Caco-2 (cell line): ENCODE measurements around the gene HNRNPM. TPM values are rescaled to one million over a fixed set of nuclear protein-coding genes. Genes with fewer than 3 reads are reported as not detected.
A peak's percentile ranks its signal among the peaks of the same experiment; 100 is the strongest.

ENCODE experiments used
- BruUV-seq: library from RNA; stranded (reverse); fragments of 400-500 nt; replicated peaks from 2 replicates; lab custom pipeline; 2021; lab: Mats Ljungman, UMichigan
- CTCF ChIA-PET: fragments of 300-600 bp; sonication (Branson Sonifier 250); formaldehyde crosslinking; loops from one replicate; lab custom pipeline; 2022; ENCODE audit warnings: antibody characterized with exemption; lab: Charles Lee
- POLR2A ChIA-PET: fragments of 300-600 bp; sonication (Branson Sonifier 250); formaldehyde crosslinking; loops from one replicate; lab custom pipeline; 2022; ENCODE audit warnings: antibody characterized with exemption; lab: Charles Lee
- DNase-seq, 2 experiments: peaks; one replicate each; pipeline versions ENCODE4 v3.0.0 to v3.0.0-alpha.2; 2020 to 2022
- H3K27me3 ChIP-seq: replicated peaks from 2 replicates; pipeline ENCODE4 v1.6.0; 2011; ENCODE audit warnings: low read length; ENCODE audit not compliant: control insufficient read depth, insufficient read depth
- H3K36me3 ChIP-seq: 2 replicates; pipeline ENCODE4 v1.5.1; 2011; ENCODE audit warnings: low read length; ENCODE audit not compliant: control insufficient read depth, insufficient read depth
- H3K4me1 ChIP-seq: fragments of 250-450 bp; sonication (Bioruptor Pico); 2 replicates; pipeline ENCODE4 v1.5.1; 2020; ENCODE audit warnings: mild to moderate bottlenecking
- H3K4me3 ChIP-seq: 2 replicates; pipeline ENCODE4 v1.5.1; 2011; ENCODE audit warnings: low read depth, mild to moderate bottlenecking, control low read depth, low read length
- H3K9me3 ChIP-seq: fragments of 250-450 bp; sonication (Bioruptor Pico); 2 replicates; pipeline ENCODE4 v1.5.1; 2020; ENCODE audit warnings: mild to moderate bottlenecking, moderate library complexity
- H3K27ac Mint-ChIP-seq: one replicate; pipeline ENCODE4 v1.8.0; 2022; ENCODE audit warnings: mixed read lengths; ENCODE audit not compliant: unreplicated experiment
- H3K27me3 Mint-ChIP-seq: one replicate; pipeline ENCODE4 v1.8.0; 2022; ENCODE audit warnings: mixed read lengths; ENCODE audit not compliant: insufficient read depth, unreplicated experiment
- H3K36me3 Mint-ChIP-seq: one replicate; pipeline ENCODE4 v1.8.0; 2022; ENCODE audit warnings: mild to moderate bottlenecking, mixed read lengths; ENCODE audit not compliant: insufficient read depth, unreplicated experiment
- H3K4me1 Mint-ChIP-seq: one replicate; pipeline ENCODE4 v1.8.0; 2022; ENCODE audit warnings: low read depth, mixed read lengths; ENCODE audit not compliant: unreplicated experiment
- H3K4me3 Mint-ChIP-seq: one replicate; pipeline ENCODE4 v1.8.0; 2022; ENCODE audit warnings: mild to moderate bottlenecking, moderate library complexity, mixed read lengths; ENCODE audit not compliant: unreplicated experiment
- H3K9me3 Mint-ChIP-seq: one replicate; pipeline ENCODE4 v1.8.0; 2022; ENCODE audit warnings: mixed read lengths; ENCODE audit not compliant: unreplicated experiment
- intact Hi-C: fragments of 100-400 bp; cut with micrococcal nuclease; formaldehyde crosslinking; loops from one replicate; pipeline ENCODE4 v1.10.0; 2022; ENCODE audit not compliant: unreplicated experiment
- total RNA-seq: library from RNA; stranded (reverse); gene quantifications from 2 replicates; pipeline ENCODE4 v1.2.3, GENCODE V29; 2022
- TF ChIP-seq, protein P1 (sequence below), 2 experiments: fragments of 200-600 bp in 1 of 2; IDR thresholded peaks; 1 replicate in 1 of 2; 2 replicates in 1 of 2; pipeline versions ENCODE4 v1.5.1 to v1.8.0; 2011 to 2022; ENCODE audit warnings: antibody characterized with exemption in 1 of 2, control low read depth in 1 of 2, inconsistent platforms in 1 of 2, low read depth in 1 of 2, low read length in 1 of 2, mild to moderate bottlenecking in 1 of 2, moderate library complexity in 1 of 2; ENCODE audit not compliant: insufficient read depth in 1 of 2, severe bottlenecking in 1 of 2, unreplicated experiment in 1 of 2

Gene HNRNPM
- total RNA-seq, 1 experiment from 2014 or later, result 271 TPM

GRCh38 chr19:8490395-8490760 is 45.6 kb downstream of the HNRNPM start:
- Histone ChIP-seq H3K9me3 (no peaks in the 10 kb centered on the region), H3K4me1 (no peaks in the 10 kb centered on the region), H3K36me3 (peaks cover 2% of the 10 kb centered on the region), H3K4me3 (no peak overlapping the region), H3K27me3 (no peaks in the 10 kb centered on the region)
- Mint-ChIP-seq H3K36me3 (peaks cover 54% of the 10 kb centered on the region), H3K4me3 (no peak overlapping the region), H3K27me3 (no peaks in the 10 kb centered on the region), H3K4me1 (no peaks in the 10 kb centered on the region), H3K27ac (peak overlapping the region; percentile 16), H3K9me3 (no peaks in the 10 kb centered on the region)
- TF ChIP-seq, protein P1, sequence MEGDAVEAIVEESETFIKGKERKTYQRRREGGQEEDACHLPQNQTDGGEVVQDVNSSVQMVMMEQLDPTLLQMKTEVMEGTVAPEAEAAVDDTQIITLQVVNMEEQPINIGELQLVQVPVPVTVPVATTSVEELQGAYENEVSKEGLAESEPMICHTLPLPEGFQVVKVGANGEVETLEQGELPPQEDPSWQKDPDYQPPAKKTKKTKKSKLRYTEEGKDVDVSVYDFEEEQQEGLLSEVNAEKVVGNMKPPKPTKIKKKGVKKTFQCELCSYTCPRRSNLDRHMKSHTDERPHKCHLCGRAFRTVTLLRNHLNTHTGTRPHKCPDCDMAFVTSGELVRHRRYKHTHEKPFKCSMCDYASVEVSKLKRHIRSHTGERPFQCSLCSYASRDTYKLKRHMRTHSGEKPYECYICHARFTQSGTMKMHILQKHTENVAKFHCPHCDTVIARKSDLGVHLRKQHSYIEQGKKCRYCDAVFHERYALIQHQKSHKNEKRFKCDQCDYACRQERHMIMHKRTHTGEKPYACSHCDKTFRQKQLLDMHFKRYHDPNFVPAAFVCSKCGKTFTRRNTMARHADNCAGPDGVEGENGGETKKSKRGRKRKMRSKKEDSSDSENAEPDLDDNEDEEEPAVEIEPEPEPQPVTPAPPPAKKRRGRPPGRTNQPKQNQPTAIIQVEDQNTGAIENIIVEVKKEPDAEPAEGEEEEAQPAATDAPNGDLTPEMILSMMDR (IDR thresholded peaks at IDR 0.05; ENCODE audit: insufficient read depth in 1 of 2, low read depth in 1 of 2, low read length in 1 of 2, severe bottlenecking in 1 of 2, unreplicated experiment in 1 of 2), result no peak
- ChIA-PET CTCF (no interaction called here), POLR2A (no interaction called here)
- no peak for DNase-seq
- no TSS peak for BruUV-seq
- intact Hi-C loops, result no loop called here

GRCh38 chr19:8490873-8491272 is 46.1 kb downstream of the HNRNPM start:
- no peak for DNase-seq
- Histone ChIP-seq H3K4me1 (no peaks in the 10 kb centered on the region), H3K9me3 (no peaks in the 10 kb centered on the region), H3K4me3 (no peak overlapping the region), H3K36me3 (peaks cover 2% of the 10 kb centered on the region), H3K27me3 (no peaks in the 10 kb centered on the region)
- no peak overlapping the region for H3K4me3 Mint-ChIP-seq
- no TSS peak for BruUV-seq
- peaks cover 49% of the 10 kb centered on the region for H3K36me3 Mint-ChIP-seq
- H3K27me3 Mint-ChIP-seq, result no peaks in the 10 kb centered on the region
- POLR2A ChIA-PET, result no interaction called here
- no peaks in the 10 kb centered on the region for H3K9me3 Mint-ChIP-seq
- peak overlapping the region; percentile 16 for H3K27ac Mint-ChIP-seq
- intact Hi-C loops, result no loop called here
- CTCF ChIA-PET, result no interaction called here
- no peaks in the 10 kb centered on the region for H3K4me1 Mint-ChIP-seq
- TF ChIP-seq, protein P1 (IDR thresholded peaks at IDR 0.05; ENCODE audit: insufficient read depth in 1 of 2, low read depth in 1 of 2, low read length in 1 of 2, severe bottlenecking in 1 of 2, unreplicated experiment in 1 of 2), result no peak

DNA sequence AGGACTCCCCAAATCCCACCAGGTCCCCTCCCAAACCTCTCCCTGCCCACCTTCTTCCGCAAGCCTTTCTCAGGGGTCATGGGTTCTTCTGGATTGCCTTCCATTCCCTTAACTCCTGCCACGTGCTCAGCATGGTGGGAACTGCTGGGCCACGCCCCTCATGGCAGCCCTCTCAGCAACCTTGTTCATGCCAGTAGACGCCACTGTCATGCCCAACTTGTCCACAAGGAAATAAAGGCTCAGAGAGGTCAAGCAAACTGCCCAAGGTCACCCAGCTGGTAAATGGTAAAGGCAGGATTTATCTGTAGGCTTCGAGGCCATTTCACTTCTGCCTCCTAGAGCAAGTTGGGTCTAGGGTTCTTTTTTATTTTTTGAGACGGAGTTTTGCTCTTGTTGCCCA is 46.8 kb downstream of the HNRNPM start:
- BruUV-seq, result no TSS peak
- no peaks in the 10 kb centered on the region for H3K9me3 Mint-ChIP-seq

More for the DNA sequence above, 46.8 kb downstream of the HNRNPM start:
- H3K36me3 ChIP-seq, result peaks cover under 1% of the 10 kb centered on the region
- no peak for DNase-seq
- Mint-ChIP-seq H3K36me3 (peaks cover 42% of the 10 kb centered on the region), H3K27ac (no peak overlapping the region), H3K4me3 (no peak overlapping the region), H3K4me1 (no peaks in the 10 kb centered on the region), H3K27me3 (no peaks in the 10 kb centered on the region)
- intact Hi-C loops, result no loop called here
- ChIA-PET CTCF (no interaction called here), POLR2A (no interaction called here)
- no peak overlapping the region for H3K4me3 ChIP-seq
- no peaks in the 10 kb centered on the region for H3K27me3 ChIP-seq
- no peaks in the 10 kb centered on the region for H3K4me1 ChIP-seq
- no peaks in the 10 kb centered on the region for H3K9me3 ChIP-seq
- TF ChIP-seq, protein P1 (IDR thresholded peaks at IDR 0.05; ENCODE audit: insufficient read depth in 1 of 2, low read depth in 1 of 2, low read length in 1 of 2, severe bottlenecking in 1 of 2, unreplicated experiment in 1 of 2), result no peak
